GM18873 (cell line): Measurements from ENCODE around the gene LKAAEAR1.

Source experiments
- ATAC-seq: cut with Tn5 transposase; IDR thresholded peaks from one replicate; pipeline ENCODE4 v1.9.1; 2021; ENCODE audit warnings: mild to moderate bottlenecking, moderate library complexity, moderate number of reproducible peaks; ENCODE audit not compliant: unreplicated experiment, low FRiP score

Gene LKAAEAR1

DNA sequence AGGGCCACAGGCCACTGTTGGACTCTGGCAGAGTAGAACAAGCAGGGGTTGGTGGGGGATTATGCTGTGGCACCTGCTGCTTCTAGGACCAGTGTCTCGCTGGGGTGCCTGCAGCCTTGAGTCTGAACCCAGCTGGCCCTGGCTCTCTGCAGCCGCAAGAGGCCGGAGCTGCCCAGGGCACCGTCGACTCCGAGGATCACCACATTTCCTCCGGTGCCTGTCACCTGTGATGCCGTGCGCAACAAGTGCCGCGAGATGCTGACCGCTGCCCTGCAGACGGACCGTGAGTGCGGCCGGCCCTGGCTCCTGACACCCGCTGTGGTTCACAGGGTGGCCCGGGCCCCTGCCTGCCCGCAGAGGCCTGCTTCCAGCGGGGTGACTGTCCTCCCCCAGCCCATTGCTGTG is 15.0 kb downstream of the LKAAEAR1 start:
- no peak for ATAC-seq

DNA sequence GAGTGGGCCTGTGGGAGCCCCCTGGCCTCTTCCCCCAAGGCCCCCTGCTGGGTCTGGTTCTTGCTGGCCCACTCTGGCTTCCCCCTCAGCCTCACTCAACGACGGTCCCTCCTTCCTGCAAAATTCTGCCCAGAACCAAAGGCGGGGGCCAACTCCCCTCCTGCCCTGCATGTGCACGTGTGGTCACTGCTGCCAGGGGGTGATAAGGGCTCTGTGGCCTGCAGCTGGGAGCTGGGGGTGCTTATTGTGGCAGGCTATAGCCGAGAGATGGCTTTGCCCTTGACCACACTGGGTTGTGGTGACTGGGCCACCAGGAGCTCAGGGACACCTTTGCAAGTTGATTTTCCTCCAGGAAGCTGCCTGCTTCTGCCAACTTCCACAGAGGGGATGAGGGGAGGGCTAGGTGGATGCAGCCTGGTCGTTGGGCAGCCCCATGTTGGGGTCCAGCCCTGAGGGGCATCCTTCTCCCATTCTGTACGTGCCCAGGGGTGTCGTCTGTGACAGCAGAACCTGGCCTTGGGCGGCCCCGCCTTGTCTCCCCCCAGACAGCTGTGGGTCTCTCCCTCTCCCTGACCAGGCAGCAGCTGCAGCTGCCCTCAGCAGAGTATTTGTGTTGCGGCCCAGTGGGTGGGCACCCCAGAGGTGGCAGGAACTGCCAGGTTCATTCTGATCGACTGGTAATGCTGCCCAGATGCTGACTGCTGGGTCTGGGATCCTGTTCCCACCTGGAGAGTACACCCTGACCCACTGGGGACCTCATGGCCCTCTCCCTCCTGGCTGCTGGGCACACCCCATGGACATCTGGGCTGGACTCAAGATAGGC is 15.6 kb downstream of the LKAAEAR1 start:
- ATAC-seq, result no peak

DNA sequence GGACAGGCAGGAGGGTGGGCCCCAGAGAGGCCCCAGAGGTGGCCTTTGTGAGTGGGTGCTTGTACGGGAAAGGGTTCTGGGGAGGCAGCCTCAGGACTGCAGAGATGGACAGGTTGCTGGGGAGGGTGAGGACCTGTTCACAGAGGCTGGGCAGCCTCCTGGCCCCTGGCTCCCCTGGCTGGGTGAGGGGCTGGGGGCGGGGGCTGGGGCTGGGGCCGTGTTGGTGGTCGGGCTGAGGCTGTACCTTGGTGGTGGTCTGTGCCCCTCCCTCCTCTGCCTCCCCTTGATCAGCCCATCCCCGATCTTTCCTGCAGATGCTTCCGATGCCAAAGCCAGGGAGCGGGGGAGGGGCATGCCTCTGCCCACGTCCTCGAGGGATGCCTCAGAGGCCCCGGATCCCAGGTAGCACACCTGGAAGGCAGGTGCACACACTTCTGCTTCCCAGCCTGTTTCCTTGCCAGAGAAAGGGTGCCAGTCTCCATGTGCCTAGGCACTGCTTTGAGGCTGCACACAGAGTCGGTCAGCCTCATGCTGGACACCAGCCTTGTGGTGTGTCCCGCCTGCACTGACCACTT is 16.4 kb downstream of the LKAAEAR1 start:
- ATAC-seq, result no peak

DNA sequence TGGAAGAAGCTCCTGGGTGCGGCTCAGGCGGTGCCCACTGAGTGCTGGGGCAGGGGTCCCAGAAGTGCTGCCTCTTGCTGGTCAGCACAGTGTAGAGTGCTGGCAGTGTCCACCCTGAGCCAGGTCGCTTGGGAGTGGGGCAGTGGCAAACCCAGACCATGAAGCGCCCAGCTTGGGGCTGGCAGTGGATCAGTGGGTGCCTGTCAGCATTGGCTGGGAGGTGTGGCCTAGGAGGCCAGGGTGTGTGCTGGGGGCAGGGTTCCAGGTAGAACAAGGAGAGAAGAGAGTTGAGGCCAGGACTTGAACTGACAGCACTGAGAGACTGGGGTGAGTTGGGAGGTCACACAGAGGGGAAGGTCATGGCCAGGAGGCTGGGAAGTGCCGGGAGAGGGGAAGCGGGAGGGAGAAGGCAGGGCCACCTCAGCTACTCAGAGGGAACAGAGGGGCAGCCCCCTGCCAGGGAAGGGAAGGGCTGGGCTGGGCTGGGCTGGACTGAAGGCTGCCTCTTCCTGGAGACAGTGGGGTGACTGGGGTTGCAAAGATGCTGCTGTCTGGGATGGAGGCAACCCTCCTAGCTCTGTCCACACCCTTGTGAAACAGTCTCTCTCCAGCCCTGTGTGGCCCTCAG is 17.1 kb downstream of the LKAAEAR1 start:
- no peak for ATAC-seq

DNA sequence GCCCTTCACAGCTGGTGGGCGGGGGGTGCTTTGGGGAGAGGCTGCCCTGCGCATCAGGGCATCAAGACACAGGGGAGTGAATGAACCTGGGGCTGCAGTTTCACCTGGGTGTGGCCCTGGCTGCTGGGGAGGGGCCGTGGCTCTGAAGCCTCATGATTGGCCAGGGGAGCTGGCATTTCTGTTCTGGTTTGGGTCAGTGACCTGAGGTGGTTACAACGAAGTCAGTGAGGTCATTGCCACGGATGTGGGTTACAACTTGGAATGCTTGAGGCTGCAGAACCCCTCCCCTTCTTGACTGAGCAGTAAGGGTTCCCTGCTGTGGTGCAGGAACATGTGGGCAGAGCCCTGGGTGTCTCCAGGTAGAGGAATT is 18.2 kb downstream of the LKAAEAR1 start:
- ATAC-seq, result peak; percentile 39

DNA sequence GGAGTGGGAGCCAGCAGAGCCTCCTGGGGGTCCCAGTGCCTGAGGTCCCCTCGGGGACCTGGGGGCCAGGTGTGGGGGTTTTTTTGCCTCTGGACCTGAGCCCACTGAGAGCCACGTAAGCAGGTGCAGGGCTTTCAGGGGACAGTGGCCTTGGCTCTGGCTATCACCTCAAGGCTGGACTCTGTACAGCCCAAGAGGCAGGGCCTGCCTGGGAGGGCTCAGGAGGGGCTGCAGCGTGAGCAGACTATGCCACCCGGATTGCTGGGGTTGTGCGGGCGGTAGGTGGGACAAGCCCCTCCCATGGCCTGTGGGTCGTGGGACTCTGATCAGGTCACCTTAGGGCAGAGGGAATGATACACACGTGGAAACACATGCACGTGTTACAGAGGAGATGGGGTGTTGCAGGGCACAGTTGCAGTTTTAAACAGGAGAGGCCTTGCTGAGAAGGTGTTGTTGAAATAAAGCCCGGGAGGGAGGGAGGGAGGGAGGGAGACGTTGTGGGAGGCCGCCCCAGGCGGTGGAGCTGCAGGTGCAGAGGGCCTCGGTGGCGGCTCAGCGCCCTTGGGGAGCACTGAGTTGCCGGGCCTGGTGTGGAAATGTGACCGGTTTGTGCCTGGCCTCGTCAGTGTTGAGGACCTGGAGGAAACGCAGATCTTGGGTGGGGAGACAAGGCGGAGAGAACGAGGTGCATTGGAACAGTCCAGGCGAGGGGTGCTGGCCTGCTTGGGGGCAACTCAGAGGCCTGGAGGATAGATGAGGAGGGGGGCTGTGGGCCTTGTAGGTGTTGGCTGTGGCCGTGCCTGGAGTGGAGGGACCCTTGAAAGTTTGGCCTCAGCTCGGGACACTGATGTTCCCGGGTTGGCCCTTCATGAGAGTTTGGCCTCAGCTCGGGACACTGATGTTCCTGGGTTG is 18.9 kb downstream of the LKAAEAR1 start:
- no peak for ATAC-seq

DNA sequence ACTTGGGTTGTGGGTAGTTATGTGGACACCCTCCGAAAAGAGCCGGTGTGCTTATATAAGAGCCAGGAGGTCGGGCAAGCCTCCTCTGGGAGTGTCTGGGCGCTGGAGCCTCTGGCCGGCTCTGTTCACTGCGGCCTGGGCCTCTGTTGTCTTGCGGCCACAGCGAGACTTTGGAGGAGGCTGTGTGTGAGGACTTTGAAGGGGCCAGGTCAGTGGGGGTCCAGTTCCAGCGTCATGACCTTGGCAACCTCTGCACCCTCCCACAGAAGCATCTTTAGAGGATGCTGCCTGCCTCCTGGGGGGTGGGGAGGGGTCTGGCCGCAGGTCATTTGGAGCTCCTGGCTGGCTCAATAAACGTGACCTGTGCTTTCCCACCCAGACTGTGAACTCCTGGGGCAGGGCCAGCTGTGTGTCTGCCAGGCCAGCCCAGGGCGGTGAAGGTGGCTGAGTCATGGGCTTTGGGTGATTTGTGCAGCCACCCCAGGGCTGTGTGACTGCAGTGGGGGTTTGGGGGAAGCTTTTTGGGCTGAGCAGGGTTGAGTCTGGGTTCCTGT is 20.0 kb downstream of the LKAAEAR1 start:
- ATAC-seq, result no peak

DNA sequence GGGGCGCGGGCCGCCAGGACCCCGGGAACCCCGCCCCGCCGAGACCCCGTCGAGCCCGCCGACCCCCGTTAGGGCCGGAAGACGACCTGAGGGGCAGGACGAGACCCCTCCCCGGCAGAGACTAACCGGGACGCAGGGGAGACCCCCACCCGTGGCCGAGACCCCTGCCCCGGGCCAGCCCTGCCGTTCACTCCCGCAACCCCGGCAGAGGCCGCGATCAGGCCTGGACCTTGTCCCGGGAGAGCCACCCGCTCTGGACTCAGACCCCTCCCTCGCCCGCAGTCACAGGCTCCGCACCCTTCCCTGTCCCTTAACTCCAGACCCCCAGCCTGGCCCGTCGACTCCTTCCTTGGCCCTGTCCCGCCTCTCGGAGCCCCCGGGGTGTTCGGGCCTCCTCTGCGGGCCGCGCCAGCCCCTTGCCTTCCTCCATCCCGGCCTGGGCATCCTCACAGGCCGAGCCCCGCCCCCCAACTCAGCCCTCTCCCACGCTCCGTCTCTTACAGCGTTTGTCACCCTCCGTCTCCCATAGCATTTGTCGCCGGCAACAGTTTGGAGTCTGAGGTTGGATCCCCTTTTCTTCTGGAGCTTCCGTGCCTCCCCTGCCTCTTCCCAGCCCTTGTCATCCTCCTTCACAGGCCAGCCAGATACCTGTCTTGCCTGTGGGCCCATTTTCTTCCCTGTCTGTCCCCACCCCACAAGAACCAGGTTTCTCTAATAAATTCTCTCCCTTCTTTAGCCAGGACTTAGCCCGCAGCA is 20.6 kb downstream of the LKAAEAR1 start:
- ATAC-seq, result no peak

DNA sequence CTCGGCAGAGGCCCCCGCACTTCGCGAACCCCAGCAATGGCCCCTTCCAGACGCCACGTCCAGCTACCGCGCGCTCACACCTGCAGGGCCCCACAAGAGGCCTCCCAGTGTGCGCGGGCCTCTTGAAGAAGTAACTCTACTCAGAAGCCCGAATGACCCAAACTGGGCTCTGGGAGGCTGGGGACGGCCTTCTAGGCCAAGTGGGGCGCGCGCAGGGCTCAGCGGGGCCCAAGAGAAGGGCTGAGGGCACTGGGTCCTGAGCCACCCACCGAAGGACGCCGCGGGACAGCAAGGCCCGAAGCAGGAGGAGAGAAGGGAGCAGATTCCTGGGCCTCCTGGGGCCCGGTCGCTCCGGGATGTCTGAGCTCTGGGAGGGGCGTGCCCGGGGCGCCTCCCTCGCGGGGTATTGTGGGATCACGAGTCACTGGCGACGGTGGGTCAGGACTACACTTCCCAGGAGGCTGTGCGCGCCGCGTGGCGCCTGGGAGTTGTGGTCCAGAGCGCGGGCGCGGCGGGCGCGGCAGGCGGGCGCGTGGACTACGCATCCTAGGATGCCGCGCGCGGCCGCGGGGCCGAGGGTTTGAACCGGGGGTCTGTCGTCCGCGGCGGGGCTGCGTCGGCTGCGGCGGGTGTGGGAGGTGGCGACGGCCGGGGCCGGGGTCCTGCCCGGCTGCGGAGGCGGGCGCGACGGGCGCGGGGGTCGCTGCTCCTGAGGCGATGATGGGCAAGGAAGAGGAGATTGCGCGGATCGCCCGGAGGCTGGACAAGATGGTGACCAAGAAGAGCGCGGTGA is 21.4 kb downstream of the LKAAEAR1 start, which contains the start of gene TCEA2:
TSS of gene TCEA2 (plus strand) at position 603 of the 793 bp plus-strand sequence. CDS start at position 718, 115 bp downstream.
- peak; percentile 77 for ATAC-seq

DNA sequence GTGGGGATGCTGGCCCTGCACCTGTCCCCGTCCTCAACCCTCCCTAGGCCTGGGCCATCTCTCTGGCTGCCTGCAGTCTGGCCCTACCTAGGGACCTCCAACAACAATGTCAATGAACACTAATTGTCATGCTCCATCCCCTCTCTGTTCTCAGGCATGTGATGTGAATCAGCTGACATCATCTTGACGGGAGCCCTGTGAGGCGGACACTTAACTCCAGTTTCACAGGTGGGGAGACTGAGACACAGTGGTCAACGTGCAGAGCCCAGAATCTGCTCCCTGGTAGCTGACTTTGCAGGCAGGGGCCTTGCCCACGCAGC is 22.0 kb downstream of the LKAAEAR1 start:
- no peak for ATAC-seq

DNA sequence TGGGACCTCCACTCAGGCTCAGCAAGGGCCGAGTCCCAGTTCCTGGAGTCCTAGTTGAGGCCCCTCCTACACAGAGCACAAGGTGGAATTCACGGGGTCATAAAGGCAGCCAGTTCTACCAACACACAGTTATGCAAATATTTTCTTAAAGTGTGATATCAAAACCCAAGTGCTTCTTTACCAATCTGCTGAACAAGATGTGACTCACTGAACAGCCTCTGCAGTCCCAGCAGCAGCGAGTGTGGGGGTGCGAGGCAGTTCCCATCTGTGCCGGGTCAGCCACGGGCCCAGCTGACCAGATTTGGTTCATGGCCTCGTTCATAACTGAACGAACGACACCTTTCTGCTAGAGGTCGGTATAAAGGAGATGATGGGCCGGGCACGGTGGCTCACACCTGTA is 25.7 kb downstream of the LKAAEAR1 start:
- no peak for ATAC-seq

DNA sequence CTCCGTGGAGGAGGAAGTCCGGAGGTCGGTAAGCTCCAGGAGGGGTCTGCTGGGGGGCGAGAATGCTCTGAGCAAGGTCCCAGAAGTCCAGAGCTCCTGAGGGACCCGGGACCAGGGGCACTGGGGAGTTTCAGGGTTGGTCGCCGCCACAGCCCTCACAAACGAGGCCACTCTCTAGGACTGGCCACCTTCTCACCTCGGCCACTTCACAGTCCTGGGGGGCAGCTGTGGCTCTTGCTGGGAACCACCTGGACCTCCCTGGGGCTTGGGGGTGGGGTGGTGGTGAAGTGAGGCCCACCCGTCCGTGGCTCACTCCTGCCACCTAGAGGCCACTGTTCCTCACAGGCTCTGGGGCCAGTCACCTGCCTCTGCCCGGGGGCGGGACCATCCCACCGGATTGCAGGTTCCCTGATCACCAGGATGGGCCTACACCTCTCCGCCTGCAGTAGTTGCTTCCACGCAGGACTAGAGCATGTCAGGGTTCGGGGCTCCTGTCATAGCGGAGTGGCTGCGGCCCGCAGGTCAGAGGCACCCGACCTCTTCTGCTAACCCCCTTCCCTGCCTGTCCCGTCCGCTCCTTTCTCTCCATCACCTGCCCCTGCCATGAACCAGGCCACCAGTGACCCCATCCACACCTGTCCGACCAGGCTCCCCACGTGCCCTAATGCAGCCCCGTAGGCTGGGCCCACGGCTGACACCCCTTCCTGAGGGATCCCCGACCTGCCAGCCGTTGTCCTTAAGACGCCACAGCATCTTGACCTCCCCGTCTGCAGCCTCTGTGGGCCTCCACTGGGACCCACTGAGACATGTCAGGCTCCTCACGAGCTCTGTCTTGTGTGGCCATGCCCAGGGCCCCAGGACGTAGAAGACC is 26.3 kb downstream of the LKAAEAR1 start:
- ATAC-seq, result no peak

DNA sequence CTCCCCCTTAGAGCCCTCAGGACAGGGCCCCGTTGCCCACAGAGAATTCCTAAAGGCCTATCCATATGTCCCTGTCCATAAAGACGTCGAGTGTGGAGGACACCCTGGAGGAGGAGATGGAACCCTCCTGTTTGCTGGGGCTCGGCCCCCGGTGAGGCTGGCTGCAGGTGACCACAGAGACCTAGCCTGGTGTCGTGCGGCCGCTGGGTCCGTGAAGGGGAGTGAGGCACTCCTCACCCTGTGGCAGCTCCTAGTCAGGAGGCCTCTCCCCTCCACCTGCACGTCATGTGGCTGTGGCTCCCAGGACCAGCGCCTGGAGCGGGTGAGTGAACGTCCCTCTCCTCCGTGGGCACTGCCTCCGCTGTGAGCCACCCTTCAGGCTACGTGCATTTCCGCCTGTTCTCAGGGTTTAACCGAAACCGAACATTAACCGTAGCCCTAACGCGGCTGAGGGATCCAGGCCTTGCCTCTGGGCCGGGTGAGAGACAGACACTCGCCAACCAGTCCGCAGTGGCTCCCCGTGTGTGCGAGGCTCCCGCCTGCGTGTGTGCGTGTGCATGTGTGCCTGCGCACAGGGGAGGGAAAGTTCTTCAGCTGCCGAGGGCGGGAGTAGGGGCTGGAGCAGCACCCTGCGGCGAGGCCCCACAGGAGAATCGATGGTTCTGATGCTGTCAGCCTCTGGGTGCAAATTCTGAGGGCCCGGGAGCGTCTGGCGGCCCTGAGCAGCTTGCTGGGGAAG is 27.1 kb downstream of the LKAAEAR1 start:
- ATAC-seq, result no peak

DNA sequence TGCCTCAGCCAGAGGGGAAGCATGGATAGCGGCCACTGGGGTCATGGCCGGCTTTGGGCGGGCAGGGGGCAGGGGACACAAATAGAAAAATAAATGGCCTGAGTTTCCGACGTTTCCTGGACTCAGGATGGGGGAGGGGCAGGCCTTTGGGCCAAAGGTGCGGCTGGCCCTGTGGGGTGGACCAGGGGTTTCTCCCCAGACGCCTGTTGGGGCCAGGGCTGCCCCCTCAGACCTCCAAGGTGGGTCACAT is 27.6 kb downstream of the LKAAEAR1 start:
- no peak for ATAC-seq

DNA sequence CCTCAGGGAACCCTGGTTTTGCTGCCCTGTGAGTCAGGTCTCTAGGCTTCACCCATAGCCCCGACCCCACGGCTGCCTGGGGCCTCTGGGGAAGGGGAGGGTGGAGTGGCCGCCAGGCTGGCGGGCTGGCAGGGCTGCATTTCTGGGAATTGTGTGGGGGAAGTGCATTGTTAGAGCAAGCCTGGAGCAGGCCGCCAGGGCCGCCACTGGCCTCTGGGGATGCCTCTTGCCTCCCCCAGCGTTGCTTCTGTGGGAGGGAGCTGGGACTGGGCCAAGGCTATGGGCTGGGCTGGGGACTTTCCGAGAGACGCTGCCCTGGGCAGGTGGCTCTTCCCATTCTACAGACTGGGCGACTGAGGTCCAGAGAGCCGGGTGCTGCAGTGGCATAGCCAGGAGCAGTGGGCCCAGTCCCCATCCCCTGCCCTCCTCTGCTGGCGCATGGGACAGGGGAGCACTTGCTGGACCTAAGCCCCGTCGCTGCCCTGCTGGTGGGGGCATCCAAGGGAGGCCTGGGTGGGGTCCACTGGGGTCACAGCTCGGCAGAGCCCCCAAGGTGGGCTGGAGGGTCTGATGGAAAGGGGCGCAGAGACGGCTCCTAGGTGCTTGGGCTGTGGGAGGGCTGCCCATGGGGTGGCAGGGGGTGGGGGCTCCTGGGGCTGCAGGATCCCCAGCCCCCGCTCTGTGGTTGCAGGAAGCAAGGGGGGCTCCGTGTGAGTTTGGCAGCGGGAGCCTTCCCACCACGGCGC is 28.1 kb downstream of the LKAAEAR1 start:
- no peak for ATAC-seq

DNA sequence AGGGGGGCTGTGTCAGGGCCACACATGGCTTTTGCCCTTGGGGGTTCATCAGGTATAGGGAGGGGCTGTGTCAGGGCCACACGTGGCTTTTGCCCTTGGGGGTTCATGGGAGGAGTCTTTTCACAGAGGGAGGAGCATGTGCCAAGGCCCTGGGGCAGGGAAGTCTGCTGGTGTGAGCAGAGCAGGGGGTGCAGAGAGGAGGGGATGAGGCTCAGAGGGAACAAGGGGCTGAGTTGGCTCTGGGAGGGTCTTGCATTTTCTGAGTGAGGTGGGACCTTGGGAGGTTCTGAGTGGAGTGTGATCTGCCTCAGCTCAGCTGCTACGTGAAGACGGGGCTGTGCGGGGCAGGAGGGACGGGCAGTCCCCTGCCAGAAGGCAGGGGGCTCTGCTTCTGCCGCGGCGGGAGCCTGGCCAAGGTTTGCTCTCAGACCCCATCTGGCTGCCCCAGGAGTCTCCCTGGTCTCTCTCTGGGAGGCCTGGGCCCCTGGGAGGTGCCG is 28.8 kb downstream of the LKAAEAR1 start:
- no peak for ATAC-seq
